ENCODE results near the gene TNFRSF8. TPM values are rescaled to one million over a fixed set of nuclear protein-coding genes. Genes with fewer than 3 reads are reported as not detected.

Gene TNFRSF8
- total and polyA plus RNA-seq, 2 of the 4 experiments (the other 2 are of a cell fraction) = under 0.01 to 0.31 TPM

DNA sequence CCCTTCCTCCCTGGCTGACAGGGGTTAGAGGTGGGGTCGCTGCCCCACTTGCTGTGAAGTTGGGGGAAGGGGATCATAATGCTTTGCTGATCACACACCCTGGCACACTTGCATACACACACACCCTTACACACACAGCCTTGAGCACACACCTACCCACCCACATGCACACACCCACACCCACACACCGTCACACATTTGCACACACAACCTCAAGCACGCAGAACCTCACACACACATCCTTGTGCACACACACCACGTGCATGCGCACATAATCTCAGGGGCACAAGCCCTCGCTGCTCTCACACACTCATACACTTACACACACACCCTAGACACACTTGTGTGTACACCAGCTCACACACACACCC lies 16.4 kb upstream of the TNFRSF8 start:
- Histone ChIP-seq H2AK5ac (ENCODE audit: low read depth, low read length) (no peak overlapping the region), H2BK15ac (ENCODE audit: low read depth, low read length) (no peak overlapping the region), H4K8ac (ENCODE audit: low read depth in 2 of 2, low read length in 2 of 2) (no peak overlapping the region), H3K14ac (replicated peaks; ENCODE audit: low read depth, low read length) (no peak overlapping the region), H3K79me1 (ENCODE audit: low read depth in 1 of 2, low read length in 2 of 2) (no peaks in the 10 kb centered on the region), H3K9me1 (ENCODE audit: insufficient read depth, low read length) (peaks cover 5% of the 10 kb centered on the region; the same call in 1 of the 2 replicates), H3K9ac (ENCODE audit: low read depth, low read length) (no peak overlapping the region), H4K20me1 (ENCODE audit: insufficient read depth, low read length) (no peaks in the 10 kb centered on the region), H2BK20ac (ENCODE audit: low read depth, low read length) (no peak overlapping the region), H2AFZ (replicated peaks; ENCODE audit: low read length, poor library complexity) (peak overlapping the region; percentile 48), H2AK9ac (replicated peaks; ENCODE audit: low read depth, low read length, poor library complexity) (peak overlapping the region; percentile 42), H3K4me2 (ENCODE audit: low read depth, low read length) (no peak overlapping the region), H3K4me3 (ENCODE audit: insufficient read depth, low read depth, low read length) (no peak overlapping the region), H3K27ac (ENCODE audit: insufficient read depth, low read length) (no peak overlapping the region), H3K27me3 (ENCODE audit: control insufficient read depth, insufficient read depth, low read length) (peaks cover 24% of the 10 kb centered on the region), H3K56ac (ENCODE audit: extremely low read depth, insufficient read depth, low read length) (no peak overlapping the region), H3K9me3 (ENCODE audit: control insufficient read depth, insufficient read depth, low read length) (no peaks in the 10 kb centered on the region), H4K91ac (ENCODE audit: insufficient read depth, low read depth, low read length) (no peak overlapping the region), H3K36me3 (ENCODE audit: control insufficient read depth, insufficient read depth, low read length) (no peaks in the 10 kb centered on the region), H3K4ac (ENCODE audit: low read depth, low read length) (no peak overlapping the region), H2BK120ac (ENCODE audit: low read depth, low read length) (no peak overlapping the region), H3K4me1 (ENCODE audit: control insufficient read depth, insufficient read depth, low read length) (peaks cover under 1% of the 10 kb centered on the region; the same call in 1 of the 2 replicates), H3K23ac (ENCODE audit: low read depth, low read length) (no peak overlapping the region), H3K18ac (ENCODE audit: low read depth, low read length) (no peak overlapping the region), H4K5ac (ENCODE audit: low read depth, low read length) (no peak overlapping the region), H2BK5ac (ENCODE audit: low read depth, low read length, poor library complexity, severe bottlenecking) (no peak overlapping the region)
- 80% methylated on average over 5 of the region's 6 CpGs; no CpG with 5 or more reads in 1 of the 2 experiments for WGBS, 2 experiments (ENCODE audit: extremely low coverage in 2 of 2, insufficient read length in 1 of 2)
- in situ Hi-C loops (cut with MboI; ENCODE audit: low sequenced_read_pairs) = no loop called here
- ATAC-seq (ENCODE audit: low read depth) = no peak
- intact Hi-C loops (cut with micrococcal nuclease) = no loop called here
- ChIA-PET CTCF (no interaction called here), POLR2A (ENCODE audit: unreplicated experiment) (no interaction called here)
- TF ChIP-seq BHLHE40 (IDR thresholded peaks at IDR 0.05; ENCODE audit: low read depth, low read length) (no peak), RFX5 (IDR thresholded peaks at IDR 0.05; ENCODE audit: low read depth, low read length) (no peak), RAD21 (IDR thresholded peaks at IDR 0.05; ENCODE audit: low read length) (no peak), MAZ (IDR thresholded peaks at IDR 0.05; ENCODE audit: borderline replicate concordance, low read depth, low read length) (no peak), CEBPB (IDR thresholded peaks at IDR 0.05; ENCODE audit: low read depth, low read length) (no peak), POLR2A (IDR thresholded peaks at IDR 0.05; ENCODE audit: low read depth, low read length) (no peak), FOS (IDR thresholded peaks at IDR 0.05; ENCODE audit: low read depth, low read length) (no peak), RCOR1 (IDR thresholded peaks at IDR 0.05; ENCODE audit: insufficient replicate concordance, low read length) (no peak), MAFK (IDR thresholded peaks at IDR 0.05; ENCODE audit: low read depth, low read length) (no peak), SMC3 (IDR thresholded peaks at IDR 0.05; ENCODE audit: low read depth, low read length) (no peak)
- TF ChIP-seq, protein P1, sequence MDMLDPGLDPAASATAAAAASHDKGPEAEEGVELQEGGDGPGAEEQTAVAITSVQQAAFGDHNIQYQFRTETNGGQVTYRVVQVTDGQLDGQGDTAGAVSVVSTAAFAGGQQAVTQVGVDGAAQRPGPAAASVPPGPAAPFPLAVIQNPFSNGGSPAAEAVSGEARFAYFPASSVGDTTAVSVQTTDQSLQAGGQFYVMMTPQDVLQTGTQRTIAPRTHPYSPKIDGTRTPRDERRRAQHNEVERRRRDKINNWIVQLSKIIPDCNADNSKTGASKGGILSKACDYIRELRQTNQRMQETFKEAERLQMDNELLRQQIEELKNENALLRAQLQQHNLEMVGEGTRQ (IDR thresholded peaks at IDR 0.05; ENCODE audit: low read depth, low read length) = no peak
- DNase-seq = no peak
- BruUV-seq (replicated peaks) = no TSS peak
- dilution Hi-C loops (cut with HindIII; ENCODE audit: low sequenced_read_pairs, unreplicated experiment) = no loop called here

Data from IMR-90 (cell line).